IPS-20b (cell line): ENCODE measurements around the gene PSMF1.
"Not testable (repeated sequence)": the region's sequence is repeated elsewhere in the genome, so short reads cannot be mapped to it uniquely, and the experiment has no call there.

Experiments
- H3K27ac ChIP-seq: one replicate; pipeline ENCODE4 v1.5.1; 2013; ENCODE audit warnings: low read length
- H3K27me3 ChIP-seq: 2 replicates; pipeline ENCODE4 v1.6.1; 2013; ENCODE audit warnings: mild to moderate bottlenecking, low read length, inconsistent platforms; ENCODE audit not compliant: insufficient read depth
- H3K36me3 ChIP-seq: 2 replicates; pipeline ENCODE4 v1.6.1; 2013; ENCODE audit warnings: low read depth, mild to moderate bottlenecking, inconsistent platforms, low read length, moderate library complexity; ENCODE audit not compliant: insufficient read depth
- H3K4me1 ChIP-seq: 2 replicates; pipeline ENCODE4 v1.6.1; 2013; ENCODE audit warnings: mild to moderate bottlenecking, control low read depth, inconsistent platforms, low read length, moderate library complexity; ENCODE audit not compliant: insufficient read depth
- H3K4me3 ChIP-seq: 2 replicates; pipeline ENCODE4 v1.5.1; 2013; ENCODE audit warnings: mild to moderate bottlenecking, low read length, inconsistent platforms
- H3K9ac ChIP-seq: 2 replicates; pipeline ENCODE4 v1.6.1; 2013; ENCODE audit warnings: low read depth, mild to moderate bottlenecking, inconsistent platforms, low read length, moderate library complexity
- H3K9me3 ChIP-seq: 2 replicates; pipeline ENCODE4 v1.6.1; 2013; ENCODE audit warnings: mild to moderate bottlenecking, low read depth, low read length, inconsistent platforms; ENCODE audit not compliant: insufficient read depth

The PSMF1 gene

GRCh38 chr20:1124421-1124820, 6.0 kb downstream of the PSMF1 start:
- Histone ChIP-seq H3K9ac (no peak overlapping the region), H3K4me1 (0 out of 2 replicates have a peak, but pooled peaks cover 4% of the 10 kb centered on the region), H3K36me3 (peaks cover 76% of the 10 kb centered on the region), H3K27ac (no peak overlapping the region), H3K9me3 (no peaks in the 10 kb centered on the region), H3K4me3 (no peak overlapping the region), H3K27me3 (no peaks in the 10 kb centered on the region)

GRCh38 chr20:1125277-1125676, 6.9 kb downstream of the PSMF1 start:
- no peaks in the 10 kb centered on the region for H3K4me1 ChIP-seq
- no peak overlapping the region for H3K27ac ChIP-seq
- no peaks in the 10 kb centered on the region for H3K27me3 ChIP-seq
- peaks cover 82% of the 10 kb centered on the region for H3K36me3 ChIP-seq
- H3K4me3 ChIP-seq = no peak overlapping the region
- H3K9ac ChIP-seq = no peak overlapping the region
- no peaks in the 10 kb centered on the region for H3K9me3 ChIP-seq

- no peak overlapping the region for H3K27ac ChIP-seq
- no peaks in the 10 kb centered on the region for H3K9me3 ChIP-seq
- H3K9ac ChIP-seq = no peak overlapping the region
- H3K27me3 ChIP-seq = no peaks in the 10 kb centered on the region
- no peak overlapping the region for H3K4me3 ChIP-seq
- no peaks in the 10 kb centered on the region for H3K4me1 ChIP-seq
- H3K36me3 ChIP-seq = peaks cover 87% of the 10 kb centered on the region
Observed at GRCh38 chr20:1127840-1128239, 9.4 kb downstream of the PSMF1 start.

- Histone ChIP-seq H3K9me3 (no peaks in the 10 kb centered on the region), H3K4me3 (no peak overlapping the region), H3K36me3 (peaks cover 94% of the 10 kb centered on the region), H3K9ac (no peak overlapping the region), H3K4me1 (no peaks in the 10 kb centered on the region), H3K27me3 (no peaks in the 10 kb centered on the region), H3K27ac (no peak overlapping the region)
Observed at GRCh38 chr20:1130058-1130694, 11.8 kb downstream of the PSMF1 start.

GRCh38 chr20:1130847-1131246, 12.4 kb downstream of the PSMF1 start:
- no peaks in the 10 kb centered on the region for H3K4me1 ChIP-seq
- no peak overlapping the region for H3K4me3 ChIP-seq
- H3K27me3 ChIP-seq = no peaks in the 10 kb centered on the region
- H3K27ac ChIP-seq = no peak overlapping the region
- no peak overlapping the region for H3K9ac ChIP-seq
- peaks cover 94% of the 10 kb centered on the region for H3K36me3 ChIP-seq
- no peaks in the 10 kb centered on the region for H3K9me3 ChIP-seq

- Histone ChIP-seq H3K36me3 (peaks cover 94% of the 10 kb centered on the region), H3K4me3 (no peak overlapping the region), H3K9me3 (no peaks in the 10 kb centered on the region), H3K27me3 (no peaks in the 10 kb centered on the region), H3K4me1 (no peaks in the 10 kb centered on the region), H3K27ac (no peak overlapping the region), H3K9ac (no peak overlapping the region)
Observed at GRCh38 chr20:1131354-1131753, 13.0 kb downstream of the PSMF1 start.

- Histone ChIP-seq H3K36me3 (peaks cover 95% of the 10 kb centered on the region), H3K4me3 (no peak overlapping the region)
Observed at GRCh38 chr20:1134355-1134754, 16.0 kb downstream of the PSMF1 start.

GRCh38 chr20:1134836-1135235, 16.4 kb downstream of the PSMF1 start:
- Histone ChIP-seq H3K27me3 (no peaks in the 10 kb centered on the region), H3K4me3 (no peak overlapping the region), H3K9ac (no peak overlapping the region), H3K36me3 (peaks cover 92% of the 10 kb centered on the region), H3K4me1 (no peaks in the 10 kb centered on the region), H3K9me3 (no peaks in the 10 kb centered on the region), H3K27ac (no peak overlapping the region)

More at GRCh38 chr20:1134355-1134754, 16.0 kb downstream of the PSMF1 start:
- Histone ChIP-seq H3K27me3 (no peaks in the 10 kb centered on the region), H3K27ac (no peak overlapping the region), H3K9me3 (no peaks in the 10 kb centered on the region), H3K4me1 (no peaks in the 10 kb centered on the region), H3K9ac (no peak overlapping the region)

- no peaks in the 10 kb centered on the region for H3K4me1 ChIP-seq
- no peak overlapping the region for H3K4me3 ChIP-seq
- no peaks in the 10 kb centered on the region for H3K27me3 ChIP-seq
- H3K9ac ChIP-seq = no peak overlapping the region
- no peaks in the 10 kb centered on the region for H3K9me3 ChIP-seq
- H3K27ac ChIP-seq = no peak overlapping the region
- H3K36me3 ChIP-seq = peaks cover 88% of the 10 kb centered on the region
Observed at GRCh38 chr20:1137236-1137635, 18.8 kb downstream of the PSMF1 start.

- Histone ChIP-seq H3K4me3 (no peak overlapping the region), H3K9me3 (no peaks in the 10 kb centered on the region), H3K27me3 (no peaks in the 10 kb centered on the region), H3K36me3 (peaks cover 66% of the 10 kb centered on the region), H3K27ac (no peak overlapping the region), H3K9ac (no peak overlapping the region), H3K4me1 (no peaks in the 10 kb centered on the region)
Observed at GRCh38 chr20:1144401-1145172, 26.2 kb downstream of the PSMF1 start.

GRCh38 chr20:1146957-1147356, 28.6 kb downstream of the PSMF1 start:
- Histone ChIP-seq H3K4me3 (no peak overlapping the region), H3K27me3 (no peaks in the 10 kb centered on the region), H3K9me3 (no peaks in the 10 kb centered on the region), H3K4me1 (no peaks in the 10 kb centered on the region), H3K9ac (no peak overlapping the region), H3K27ac (no peak overlapping the region), H3K36me3 (peaks cover 50% of the 10 kb centered on the region)

- H3K4me3 ChIP-seq, H3K4me1 ChIP-seq, H3K27ac ChIP-seq, H3K9ac ChIP-seq, H3K27me3 ChIP-seq, H3K9me3 ChIP-seq: not testable (repeated sequence)
- H3K36me3 ChIP-seq = peaks cover 56% of the 10 kb centered on the region
Observed at GRCh38 chr20:1149812-1150211, 31.4 kb downstream of the PSMF1 start.
